GM18861 (cell line): ENCODE measurements around the gene CTTNBP2NL.
"Not testable (repeated sequence)": the region's sequence is repeated elsewhere in the genome, so short reads cannot be mapped to it uniquely, and the experiment has no call there.

Source experiments
- ATAC-seq: cut with Tn5 transposase; IDR thresholded peaks from one replicate; pipeline ENCODE4 v1.9.1; 2021; ENCODE audit not compliant: unreplicated experiment

Gene CTTNBP2NL

GRCh38 chr1:112423207-112423606, 27.2 kb downstream of the CTTNBP2NL start:
- ATAC-seq: no peak

- ATAC-seq: not testable (repeated sequence)
These were observed 27.7 kb downstream of the CTTNBP2NL start for GRCh38 chr1:112423666-112424065.

DNA sequence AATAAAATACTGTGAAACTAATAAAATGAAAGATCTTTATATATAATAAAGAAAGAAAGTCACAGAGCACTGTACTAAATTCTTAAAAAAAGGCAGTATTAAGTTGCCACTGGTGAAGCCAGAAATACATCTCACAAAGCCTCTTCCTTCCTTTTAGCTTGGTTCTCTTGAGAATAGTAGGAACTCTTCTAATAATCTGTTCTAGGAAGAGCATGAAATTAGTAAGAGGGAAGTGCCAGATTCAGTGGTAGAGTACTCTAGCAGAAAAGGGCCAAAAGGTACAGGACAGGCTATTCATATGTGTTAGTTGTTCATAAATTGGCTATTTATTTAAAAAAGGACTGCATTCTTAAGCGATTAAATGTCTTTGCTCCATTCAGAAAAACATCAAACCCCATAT, 33.7 kb downstream of the CTTNBP2NL start:
- no peak for ATAC-seq

DNA sequence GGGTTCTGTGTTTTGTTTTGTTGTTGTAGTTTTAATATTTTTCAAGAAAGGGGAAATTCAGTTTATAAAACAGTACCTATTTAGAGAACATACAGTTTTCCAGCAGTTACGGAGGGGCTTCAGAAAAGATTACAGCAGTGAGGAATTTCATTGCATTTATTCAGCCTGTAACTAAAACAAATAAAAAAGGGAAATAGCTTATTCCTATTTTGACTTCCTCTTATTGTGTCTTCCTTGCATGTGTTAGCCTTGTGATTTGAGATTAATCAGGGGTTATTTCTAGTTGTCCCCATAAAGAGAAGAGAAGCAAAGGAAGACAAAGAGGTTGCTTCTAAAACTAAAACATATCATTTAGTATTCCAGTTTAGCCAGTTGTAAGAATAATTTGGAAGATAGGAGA, 35.0 kb downstream of the CTTNBP2NL start:
- no peak for ATAC-seq

DNA sequence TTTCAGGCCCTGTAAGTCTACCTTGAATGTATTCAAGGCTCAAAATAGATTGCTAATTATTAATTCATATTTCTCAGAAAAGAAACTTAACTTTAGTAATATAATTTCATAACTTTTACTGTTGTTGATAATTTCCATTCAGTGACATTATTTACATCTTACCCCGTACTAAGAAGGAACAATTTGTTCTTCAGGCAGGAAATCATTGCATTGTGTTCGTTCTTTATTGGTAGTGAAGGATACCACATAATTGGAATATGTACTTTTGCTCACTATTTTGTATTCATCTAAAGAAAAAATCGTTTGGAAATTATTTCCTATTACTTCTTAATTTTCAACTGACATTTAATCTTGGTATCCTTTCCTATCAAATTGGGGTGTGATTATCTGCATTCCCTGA, 39.4 kb downstream of the CTTNBP2NL start:
- no peak for ATAC-seq

- no peak for ATAC-seq
These were observed 40.6 kb downstream of the CTTNBP2NL start for GRCh38 chr1:112436384-112437156.

GRCh38 chr1:112438156-112438555, 42.1 kb downstream of the CTTNBP2NL start:
- ATAC-seq: not testable (repeated sequence)

DNA sequence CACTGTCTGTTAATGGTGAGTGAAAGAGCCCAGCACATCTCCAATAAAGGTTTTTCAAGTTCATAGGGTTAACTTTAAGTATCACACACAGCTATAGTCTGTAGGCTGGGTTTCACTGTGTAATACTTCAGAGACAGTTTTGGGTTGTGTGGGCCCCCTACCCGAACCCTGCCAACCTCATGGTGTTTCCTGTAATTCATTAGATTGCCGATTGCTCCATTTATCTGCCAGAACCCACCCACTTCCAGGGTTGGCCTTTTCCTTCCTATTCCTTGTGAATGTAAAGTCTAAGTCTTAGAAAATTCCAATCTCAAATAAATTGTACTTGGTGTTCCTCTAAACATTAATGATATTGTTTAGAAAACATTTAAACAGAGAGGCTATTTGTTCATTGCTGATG, 43.6 kb downstream of the CTTNBP2NL start:
- ATAC-seq: no peak

DNA sequence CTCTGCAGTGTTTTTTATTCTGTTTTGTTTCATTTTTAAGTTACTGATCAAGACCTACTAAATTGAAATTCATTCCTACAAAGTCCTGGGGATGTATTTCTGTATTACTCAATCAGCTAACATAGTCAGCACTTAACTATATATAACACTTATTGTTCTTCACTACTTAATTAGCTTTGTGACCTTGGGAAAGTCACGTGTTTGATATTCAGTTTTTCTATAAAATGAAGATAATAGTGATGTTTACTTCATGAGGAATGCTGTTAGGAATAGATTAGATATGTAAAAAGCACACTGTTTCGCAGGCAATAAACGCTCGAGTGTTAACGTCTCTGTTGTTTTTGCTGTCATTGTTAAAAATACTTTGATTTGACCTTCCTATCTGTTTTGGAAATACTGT, 44.6 kb downstream of the CTTNBP2NL start:
- no peak for ATAC-seq

DNA sequence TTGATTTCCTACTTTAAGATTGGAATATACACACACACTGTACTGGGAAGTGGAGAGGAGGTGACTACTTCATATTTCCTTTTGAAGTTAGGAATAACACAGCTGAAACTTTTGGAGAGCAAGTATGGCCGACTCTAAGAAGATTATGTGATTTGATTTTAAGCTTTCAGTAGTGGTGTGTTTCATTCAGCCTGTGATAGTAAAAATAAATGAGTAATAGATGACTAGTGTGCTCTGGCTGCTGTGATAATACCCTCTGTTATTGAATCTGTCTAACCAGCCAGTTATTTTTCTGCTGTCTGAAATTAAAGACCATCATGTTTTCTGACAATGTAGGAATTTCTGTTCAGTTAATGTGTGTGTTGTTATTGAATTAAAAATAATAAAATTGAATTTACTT, 48.3 kb downstream of the CTTNBP2NL start:
- no peak for ATAC-seq

DNA sequence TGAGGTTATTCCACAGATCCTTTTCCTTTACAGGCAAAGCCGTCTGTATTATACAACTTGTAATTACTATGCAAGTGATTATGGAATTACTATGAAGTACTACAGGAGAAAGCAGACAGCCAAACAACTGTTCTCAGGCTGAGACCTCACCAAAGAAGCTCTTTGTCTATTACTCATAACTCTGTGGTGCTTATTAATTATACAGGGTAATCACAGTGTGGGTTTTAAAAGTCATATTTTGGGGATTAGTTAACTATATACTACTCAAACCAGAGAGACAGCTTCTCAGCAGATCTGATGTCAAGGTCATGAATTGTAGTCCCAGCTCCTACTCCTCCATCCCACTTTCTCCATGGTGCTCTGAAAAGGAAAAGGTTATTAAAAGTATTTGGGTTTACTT, 49.6 kb downstream of the CTTNBP2NL start:
- no peak for ATAC-seq

- no peak for ATAC-seq
These were observed 50.4 kb downstream of the CTTNBP2NL start for GRCh38 chr1:112446411-112446810.

- ATAC-seq: no peak
These were observed 53.1 kb downstream of the CTTNBP2NL start for GRCh38 chr1:112448904-112449629.

DNA sequence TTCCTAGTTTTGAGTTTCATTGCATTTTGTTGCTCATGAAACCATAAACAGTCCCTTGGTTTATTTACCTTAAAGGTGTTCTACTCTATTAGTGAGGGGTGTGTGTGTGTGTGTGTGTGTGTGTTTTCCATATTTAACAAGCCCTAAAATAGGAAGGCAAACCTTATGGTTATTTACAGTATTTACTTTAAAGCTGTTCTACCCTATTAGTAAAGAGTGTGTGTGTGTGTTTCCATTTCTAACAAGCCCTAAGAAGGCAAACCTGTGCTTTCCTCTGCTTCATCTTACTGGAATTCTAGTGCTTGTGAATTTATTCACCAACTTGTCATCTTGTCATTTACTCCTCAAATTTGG, 53.6 kb downstream of the CTTNBP2NL start:
- no peak for ATAC-seq

GRCh38 chr1:112450773-112451172, 54.8 kb downstream of the CTTNBP2NL start:
- ATAC-seq: no peak

DNA sequence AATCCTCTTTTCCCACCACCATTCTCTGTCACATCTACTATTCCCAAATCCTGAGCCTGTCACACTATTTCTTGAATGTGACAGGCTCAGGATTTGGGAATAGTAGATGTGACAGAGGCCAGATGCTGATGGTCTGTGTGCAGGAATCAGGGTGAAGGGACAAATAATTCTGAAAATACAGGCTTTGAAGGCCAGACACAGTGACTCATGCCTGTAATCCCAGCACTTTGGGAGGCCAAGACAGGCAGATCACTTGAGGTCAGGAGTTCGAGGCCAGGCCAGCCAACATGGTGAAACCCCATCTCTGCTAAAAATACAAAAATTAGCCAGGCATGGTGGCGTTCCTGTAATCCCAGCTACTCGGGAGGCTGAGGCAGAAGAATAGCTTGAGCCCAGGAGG, 55.3 kb downstream of the CTTNBP2NL start:
- ATAC-seq: not testable (repeated sequence)

- ATAC-seq: no peak
These were observed 57.9 kb downstream of the CTTNBP2NL start for GRCh38 chr1:112453876-112454275.

DNA sequence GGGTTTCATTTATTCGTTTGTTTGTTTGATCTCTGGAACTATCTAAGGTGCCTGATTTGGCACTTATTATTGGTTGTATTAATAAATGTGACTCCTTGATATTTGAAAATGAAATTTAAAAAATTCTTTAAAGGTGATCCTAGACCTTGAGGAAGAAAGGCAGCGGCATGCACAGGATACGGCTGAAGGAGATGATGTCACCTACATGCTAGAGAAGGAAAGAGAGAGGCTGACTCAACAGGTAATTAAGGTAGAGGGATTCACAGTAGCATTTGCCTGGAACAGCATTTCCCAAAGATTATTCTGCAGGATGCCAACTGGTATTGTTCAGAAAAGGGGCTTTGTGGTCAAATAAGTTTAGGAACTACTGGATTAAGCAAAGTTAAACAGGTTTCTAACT, 58.3 kb downstream of the CTTNBP2NL start:
- no peak for ATAC-seq

GRCh38 chr1:112457241-112457640, 61.2 kb downstream of the CTTNBP2NL start:
- ATAC-seq: no peak

- no peak for ATAC-seq
These were observed 61.9 kb downstream of the CTTNBP2NL start for GRCh38 chr1:112457955-112458354.

GRCh38 chr1:112458756-112459155, 62.7 kb downstream of the CTTNBP2NL start:
- no peak for ATAC-seq

- ATAC-seq: no peak
These were observed 64.6 kb downstream of the CTTNBP2NL start for GRCh38 chr1:112460615-112461014.
